ENCODE results near the gene LHX4. TPM values are rescaled to one million over a fixed set of nuclear protein-coding genes. Genes with fewer than 3 reads are reported as not detected.

The LHX4 gene
- total RNA-seq, 4 donors from 2014 or later: not detected

DNA sequence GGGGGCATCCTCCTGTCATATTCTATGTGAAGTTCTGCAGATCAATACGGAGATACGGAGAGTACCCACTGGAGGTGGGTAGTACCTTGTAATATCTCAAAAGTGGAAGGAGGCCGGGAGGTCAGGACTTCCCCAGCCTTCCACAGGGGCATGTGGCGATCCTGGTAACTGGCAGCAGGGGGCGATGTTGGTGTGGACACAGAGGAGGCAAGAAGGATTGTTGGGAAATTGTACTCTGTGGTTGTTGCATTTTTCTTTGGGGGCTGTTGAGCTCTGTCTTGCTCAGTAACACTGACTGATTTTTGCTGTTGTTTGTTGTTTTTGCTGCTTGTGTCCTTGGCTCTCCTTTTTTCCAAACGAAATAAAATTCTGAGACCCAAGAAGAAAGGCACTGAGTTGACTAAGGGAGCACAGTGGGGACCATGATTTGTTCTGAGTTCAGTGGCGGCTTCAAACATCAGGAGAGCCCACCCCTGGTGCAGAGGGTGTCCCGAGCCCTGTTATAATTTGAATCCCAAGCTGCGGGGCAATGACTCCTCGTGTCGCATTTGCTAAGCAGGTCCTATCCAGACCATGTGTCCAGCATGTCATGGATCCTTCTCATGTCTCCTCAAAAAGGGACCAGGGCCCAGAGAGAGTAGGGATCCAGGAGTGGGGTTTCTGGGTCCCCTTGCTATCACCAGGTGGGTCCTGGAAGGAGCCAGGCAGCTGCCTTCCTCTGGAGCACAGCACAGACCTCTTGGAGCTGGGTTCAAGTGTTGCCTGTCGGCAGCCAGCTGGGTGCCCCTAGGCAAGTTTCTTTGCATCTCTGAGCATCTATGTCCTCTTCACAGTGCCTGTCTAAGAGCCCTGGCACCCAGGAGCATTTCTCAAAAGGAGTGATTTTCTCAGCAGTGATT lies 22.8 kb downstream of the LHX4 start:
- Histone ChIP-seq H3K9me3 (no peaks in the 10 kb centered on the region), H3K4me3 (no peak overlapping the region), H3K27me3 (peaks cover 84% of the 10 kb centered on the region), H3K27ac (no peak overlapping the region), H3K4me1 (no peaks in the 10 kb centered on the region), H3K36me3 (no peaks in the 10 kb centered on the region)
- TF ChIP-seq, protein P1, sequence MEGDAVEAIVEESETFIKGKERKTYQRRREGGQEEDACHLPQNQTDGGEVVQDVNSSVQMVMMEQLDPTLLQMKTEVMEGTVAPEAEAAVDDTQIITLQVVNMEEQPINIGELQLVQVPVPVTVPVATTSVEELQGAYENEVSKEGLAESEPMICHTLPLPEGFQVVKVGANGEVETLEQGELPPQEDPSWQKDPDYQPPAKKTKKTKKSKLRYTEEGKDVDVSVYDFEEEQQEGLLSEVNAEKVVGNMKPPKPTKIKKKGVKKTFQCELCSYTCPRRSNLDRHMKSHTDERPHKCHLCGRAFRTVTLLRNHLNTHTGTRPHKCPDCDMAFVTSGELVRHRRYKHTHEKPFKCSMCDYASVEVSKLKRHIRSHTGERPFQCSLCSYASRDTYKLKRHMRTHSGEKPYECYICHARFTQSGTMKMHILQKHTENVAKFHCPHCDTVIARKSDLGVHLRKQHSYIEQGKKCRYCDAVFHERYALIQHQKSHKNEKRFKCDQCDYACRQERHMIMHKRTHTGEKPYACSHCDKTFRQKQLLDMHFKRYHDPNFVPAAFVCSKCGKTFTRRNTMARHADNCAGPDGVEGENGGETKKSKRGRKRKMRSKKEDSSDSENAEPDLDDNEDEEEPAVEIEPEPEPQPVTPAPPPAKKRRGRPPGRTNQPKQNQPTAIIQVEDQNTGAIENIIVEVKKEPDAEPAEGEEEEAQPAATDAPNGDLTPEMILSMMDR (IDR thresholded peaks at IDR 0.05): peak in 3 of 4 experiments; percentile 54 to 72 (median 57)
- TF ChIP-seq POLR2A (IDR thresholded peaks at IDR 0.05) (no peak), POLR2AphosphoS5 (IDR thresholded peaks at IDR 0.05) (no peak), EP300 (IDR thresholded peaks at IDR 0.05) (no peak)
- WGBS, 2 donors (ENCODE audit: low coverage in 1 of 2): 58 to 63% methylated on average over 3 to 8 of the region's 12 CpGs
- peak; percentile 28 for ATAC-seq

DNA sequence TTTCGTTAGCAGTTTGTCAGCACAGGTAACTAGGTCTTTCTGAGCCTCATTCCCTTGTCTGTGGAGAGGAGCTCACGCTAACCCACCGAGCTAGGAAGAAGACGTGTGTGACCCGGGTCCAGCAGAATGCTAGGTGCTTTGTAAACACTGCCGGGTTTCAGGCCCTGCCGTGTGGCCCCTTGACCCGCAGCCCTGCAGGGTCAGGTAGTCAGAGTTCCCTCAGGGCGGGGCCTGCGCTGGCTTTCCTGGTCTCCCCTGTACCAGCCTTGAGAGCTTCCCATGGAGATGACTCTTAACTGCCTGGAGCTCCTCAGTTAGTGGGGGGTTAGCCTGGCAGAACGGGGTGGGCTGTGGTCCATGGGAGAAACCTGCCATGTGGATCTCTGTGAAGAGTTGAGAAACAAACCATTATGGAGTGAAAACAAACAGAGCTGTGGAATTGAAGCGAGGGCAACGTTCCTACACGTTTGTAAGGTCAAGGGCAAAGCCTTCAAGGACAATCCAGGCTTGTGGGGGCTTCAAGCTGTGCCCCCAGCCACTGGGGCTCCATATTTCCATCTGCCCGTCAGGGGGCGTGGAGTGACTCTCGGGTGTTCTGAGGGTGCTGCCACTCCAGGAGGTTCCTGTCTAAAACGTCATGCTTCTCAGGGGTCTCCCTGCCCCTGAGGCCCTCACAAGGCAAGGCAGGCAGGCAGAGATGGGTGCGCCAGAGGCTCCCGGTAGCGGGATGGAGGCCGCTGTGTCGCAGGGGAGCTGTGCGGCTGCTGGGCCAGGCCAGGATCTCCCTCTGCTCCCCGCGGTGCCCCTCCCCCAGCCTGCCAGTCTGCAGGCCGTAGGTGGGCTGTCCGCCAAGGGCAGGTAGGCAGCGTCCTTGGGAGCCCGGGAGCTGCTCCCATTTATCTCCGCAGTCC lies 23.8 kb downstream of the LHX4 start:
- Histone ChIP-seq H3K27ac (no peak overlapping the region), H3K4me3 (no peak overlapping the region), H3K36me3 (no peaks in the 10 kb centered on the region), H3K9me3 (no peaks in the 10 kb centered on the region), H3K4me1 (no peaks in the 10 kb centered on the region), H3K27me3 (peaks cover 93% of the 10 kb centered on the region)
- ATAC-seq: no peak
- TF ChIP-seq POLR2A (IDR thresholded peaks at IDR 0.05): no peak
- no peak for TF ChIP-seq EP300 (IDR thresholded peaks at IDR 0.05)
- TF ChIP-seq POLR2AphosphoS5 (IDR thresholded peaks at IDR 0.05): no peak
- TF ChIP-seq, protein P1 (IDR thresholded peaks at IDR 0.05): no peak
- WGBS, 2 donors (ENCODE audit: low coverage in 1 of 2): 53 to 55% methylated on average over 6 to 10 of the region's 31 CpGs

DNA sequence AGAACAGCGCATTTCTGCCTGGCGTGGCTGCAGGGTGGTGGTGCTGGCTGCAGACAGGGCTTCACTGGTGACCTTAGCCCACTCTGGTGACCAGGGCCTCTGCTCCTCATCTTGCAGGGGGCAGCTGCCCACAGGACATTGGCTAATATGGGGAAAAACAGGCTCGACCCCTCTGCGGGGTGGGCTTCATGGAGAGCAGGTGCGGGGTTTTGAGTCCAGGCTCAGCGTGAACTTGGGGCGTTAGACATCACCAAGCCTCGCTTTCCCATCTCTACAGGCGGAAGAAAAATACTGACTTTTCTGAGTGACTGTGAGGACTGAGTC lies 24.4 kb downstream of the LHX4 start:
- H3K27ac ChIP-seq: no peak overlapping the region
- H3K4me3 ChIP-seq: no peak overlapping the region
- H3K27me3 ChIP-seq: peaks cover 96% of the 10 kb centered on the region
- no peaks in the 10 kb centered on the region for H3K4me1 ChIP-seq
- no peaks in the 10 kb centered on the region for H3K9me3 ChIP-seq
- no CpG with 5 or more reads among the region's 9 CpGs for WGBS, 2 donors (ENCODE audit: low coverage in 1 of 2)
- H3K36me3 ChIP-seq: no peaks in the 10 kb centered on the region
- TF ChIP-seq, protein P1 (IDR thresholded peaks at IDR 0.05): no peak
- TF ChIP-seq POLR2AphosphoS5 (IDR thresholded peaks at IDR 0.05): no peak
- no peak for TF ChIP-seq EP300 (IDR thresholded peaks at IDR 0.05)
- no peak for TF ChIP-seq POLR2A (IDR thresholded peaks at IDR 0.05)
- ATAC-seq: no peak

DNA sequence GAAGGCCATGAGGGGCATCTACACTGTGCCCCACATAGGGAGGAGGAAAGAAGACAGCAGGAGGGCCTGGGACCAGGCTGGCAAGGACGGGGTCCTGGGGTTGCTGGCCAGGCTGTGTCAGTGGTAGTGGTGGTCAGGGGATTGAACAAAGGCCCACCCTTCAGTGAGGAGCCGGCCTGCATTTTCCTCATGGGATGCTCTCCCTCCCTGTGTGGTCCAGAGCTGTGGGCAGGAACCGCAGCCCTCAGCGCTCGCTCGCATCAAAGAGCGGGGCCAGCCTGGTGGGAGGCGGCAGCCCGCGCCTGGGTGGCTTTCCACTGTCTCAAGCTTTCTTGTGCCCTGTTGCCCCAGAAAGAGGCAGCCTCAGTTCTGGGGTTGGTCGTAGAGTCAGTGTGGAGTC lies 24.8 kb downstream of the LHX4 start:
- Histone ChIP-seq H3K27ac (no peak overlapping the region), H3K36me3 (no peaks in the 10 kb centered on the region), H3K9me3 (no peaks in the 10 kb centered on the region), H3K4me3 (no peak overlapping the region), H3K27me3 (peaks cover 98% of the 10 kb centered on the region), H3K4me1 (no peaks in the 10 kb centered on the region)
- no peak for ATAC-seq
- TF ChIP-seq, protein P1 (IDR thresholded peaks at IDR 0.05): no peak
- TF ChIP-seq POLR2AphosphoS5 (IDR thresholded peaks at IDR 0.05) (no peak), POLR2A (IDR thresholded peaks at IDR 0.05) (no peak), EP300 (IDR thresholded peaks at IDR 0.05) (no peak)
- 86% methylated on average over 1 of the region's 11 CpGs; no CpG with 5 or more reads in 1 of the 2 donors for WGBS, 2 donors (ENCODE audit: low coverage in 1 of 2)

Data from gastroesophageal sphincter (tissue), 4 donors.